HG02763 (cell line): Measurements from ENCODE around the gene DNAAF1.

ENCODE experiments used
- ATAC-seq: cut with Tn5 transposase; IDR thresholded peaks from one replicate; pipeline ENCODE4 v1.9.1; 2021; ENCODE audit warnings: mild to moderate bottlenecking, moderate library complexity; ENCODE audit not compliant: unreplicated experiment

Gene DNAAF1

GRCh38 chr16:84159007-84159406 is 13.9 kb downstream of the DNAAF1 start:
- no peak for ATAC-seq

DNA sequence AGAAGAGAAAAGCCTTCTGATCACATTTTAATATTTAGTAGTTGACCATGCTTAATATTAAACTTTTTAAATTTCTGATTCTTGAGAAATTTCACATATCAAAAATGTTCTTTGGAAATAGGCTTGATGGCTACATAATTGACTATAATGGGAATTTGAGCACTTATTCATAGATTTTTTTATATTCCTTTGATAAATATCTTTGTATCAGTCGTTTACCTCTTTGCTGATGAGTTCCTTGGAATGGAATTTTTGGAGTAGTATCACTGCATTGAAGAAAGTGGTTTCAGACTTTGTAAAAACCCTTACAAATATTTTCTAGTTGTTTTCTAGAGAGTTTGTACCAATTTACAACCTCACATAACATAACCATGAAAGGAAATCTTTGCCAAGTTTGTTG is 14.7 kb downstream of the DNAAF1 start:
- no peak for ATAC-seq

GRCh38 chr16:84161037-84161436 is 15.9 kb downstream of the DNAAF1 start:
- no peak for ATAC-seq

GRCh38 chr16:84161801-84162200 is 16.7 kb downstream of the DNAAF1 start:
- ATAC-seq = no peak

- no peak for ATAC-seq
These were observed 20.6 kb downstream of the DNAAF1 start for GRCh38 chr16:84165746-84166145.

DNA sequence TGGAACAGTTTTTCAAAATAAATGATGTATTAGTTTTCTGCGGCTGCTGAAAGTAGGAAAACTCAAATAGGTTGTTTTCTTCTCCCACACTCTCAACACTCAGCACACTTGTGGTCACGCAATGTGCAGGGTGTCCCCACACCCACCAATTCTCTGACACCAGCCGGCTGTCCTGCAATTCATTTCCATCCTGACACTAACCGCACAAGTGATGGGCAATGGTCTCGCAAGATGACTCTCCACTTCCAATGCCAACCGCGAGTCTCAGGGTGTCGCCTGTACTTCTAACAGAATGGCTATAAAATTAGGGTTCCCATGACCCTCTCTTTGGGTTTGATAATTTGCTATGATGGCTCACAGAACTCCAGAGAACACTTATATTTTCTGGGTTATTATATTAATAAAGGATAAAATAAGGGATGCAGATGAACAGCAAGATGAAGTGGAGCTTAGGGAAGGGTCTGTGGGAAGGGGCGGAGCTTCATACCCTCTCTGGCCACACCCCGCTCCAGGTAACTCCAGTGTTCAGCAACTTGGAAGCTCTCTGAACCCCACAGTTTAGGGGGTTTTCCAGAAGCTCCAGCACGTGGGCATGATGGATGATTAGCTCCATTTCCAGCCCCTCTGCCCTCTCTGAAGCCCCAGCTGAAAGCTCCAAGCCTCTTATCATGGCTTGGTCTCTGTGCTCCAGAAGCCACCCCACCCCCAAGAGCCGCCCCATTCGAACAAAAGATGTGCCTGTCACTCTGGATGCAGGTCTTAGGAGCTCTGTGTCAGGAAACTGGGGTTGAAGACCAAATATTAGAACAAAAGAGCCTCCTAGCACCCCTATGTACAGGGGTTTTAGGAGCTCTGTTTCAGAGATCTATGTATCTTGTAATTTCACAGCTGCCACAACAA is 21.9 kb downstream of the DNAAF1 start:
- no peak for ATAC-seq

DNA sequence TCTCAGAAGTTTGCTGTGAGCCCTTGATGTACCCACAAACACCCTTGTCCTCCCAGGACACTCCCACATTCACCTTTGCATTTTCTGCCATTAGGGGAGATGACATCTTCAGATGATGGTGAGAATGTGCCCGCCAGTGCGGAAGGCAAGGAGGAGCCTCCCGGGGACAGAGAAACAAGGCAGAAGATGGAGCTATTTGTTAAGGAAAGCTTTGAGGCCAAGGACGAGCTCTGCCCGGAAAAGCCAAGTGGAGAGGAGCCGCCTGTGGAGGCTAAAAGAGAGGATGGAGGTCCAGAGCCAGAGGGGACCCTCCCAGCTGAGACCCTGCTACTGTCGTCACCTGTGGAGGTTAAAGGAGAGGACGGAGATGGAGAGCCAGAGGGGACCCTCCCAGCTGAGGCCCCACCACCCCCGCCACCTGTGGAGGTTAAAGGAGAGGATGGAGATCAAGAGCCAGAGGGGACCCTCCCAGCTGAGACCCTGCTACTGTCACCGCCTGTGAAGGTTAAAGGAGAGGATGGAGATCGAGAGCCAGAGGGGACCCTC is 24.7 kb downstream of the DNAAF1 start:
- ATAC-seq = no peak

GRCh38 chr16:84174396-84174795 is 29.3 kb downstream of the DNAAF1 start:
- no peak for ATAC-seq

GRCh38 chr16:84175350-84176081 is 30.4 kb downstream of the DNAAF1 start:
- peak; percentile 48 for ATAC-seq

GRCh38 chr16:84176192-84177053 is 31.3 kb downstream of the DNAAF1 start:
- ATAC-seq = no peak

GRCh38 chr16:84177741-84178073 is 32.6 kb downstream of the DNAAF1 start:
- no peak for ATAC-seq

DNA sequence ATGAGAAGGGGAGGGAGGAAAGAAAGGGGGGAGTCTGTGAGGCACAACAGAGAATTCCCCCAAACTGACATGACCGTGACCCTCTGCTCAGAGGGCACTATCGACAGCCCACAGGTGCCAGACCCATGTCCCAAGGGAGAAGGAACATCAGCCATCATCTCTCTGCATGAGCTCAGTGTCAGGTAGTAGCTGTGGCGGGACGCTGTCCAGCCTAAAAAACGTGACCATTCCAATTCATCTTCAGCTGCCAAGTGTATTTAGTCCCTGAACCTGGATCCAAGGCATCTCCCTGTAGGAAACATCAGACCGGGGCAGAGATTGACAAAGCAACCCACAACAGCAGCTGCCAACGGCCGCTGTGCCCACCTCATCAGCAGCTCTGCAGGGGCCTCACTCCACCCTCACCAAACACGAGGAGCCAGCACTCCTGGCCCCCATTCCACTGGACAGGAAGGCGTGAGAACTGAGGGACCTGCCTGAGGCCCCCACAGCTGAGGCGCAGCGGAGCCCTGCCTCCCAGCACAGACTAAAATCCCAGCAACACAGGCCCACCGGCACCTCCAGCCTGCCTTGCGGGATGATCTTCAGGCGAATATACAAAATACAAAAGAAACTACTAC is 33.1 kb downstream of the DNAAF1 start:
- ATAC-seq = no peak

- ATAC-seq = no peak
These were observed 33.9 kb downstream of the DNAAF1 start for GRCh38 chr16:84178892-84179611.

DNA sequence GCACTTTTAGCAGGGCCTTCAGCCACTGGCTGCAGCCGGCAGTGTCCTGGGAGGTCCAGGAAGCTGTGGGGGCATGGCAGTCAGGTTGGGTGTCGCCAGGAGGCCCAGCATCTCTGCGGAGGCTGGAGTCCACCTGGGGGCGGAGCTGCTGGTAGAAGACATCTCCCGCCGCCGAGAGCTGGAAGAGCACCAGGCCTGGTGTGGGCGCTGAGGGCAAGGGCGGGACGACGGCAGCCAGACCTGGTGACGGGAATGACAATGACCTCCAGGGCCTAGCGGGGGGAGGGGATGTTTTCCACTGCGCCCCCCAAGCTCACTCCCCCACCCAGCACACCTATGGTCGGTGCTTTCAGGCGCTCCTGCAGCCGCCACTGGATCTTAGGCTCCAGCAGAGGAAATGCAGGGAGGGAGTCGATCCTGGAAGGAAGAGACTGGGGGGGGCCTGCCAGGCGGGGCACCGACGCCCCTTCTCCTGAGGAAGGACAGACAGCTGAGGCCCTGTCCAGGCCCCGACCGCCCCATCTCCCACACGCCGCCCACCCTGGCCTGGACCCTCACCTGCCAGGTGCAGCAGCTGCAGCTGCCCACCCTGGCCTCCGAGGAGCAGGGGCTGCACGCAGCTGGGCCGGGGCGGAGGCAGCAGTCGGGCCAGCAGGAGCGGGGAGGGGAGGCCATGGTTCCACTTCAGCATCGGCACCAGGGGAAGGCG is 34.7 kb downstream of the DNAAF1 start:
- ATAC-seq = no peak

DNA sequence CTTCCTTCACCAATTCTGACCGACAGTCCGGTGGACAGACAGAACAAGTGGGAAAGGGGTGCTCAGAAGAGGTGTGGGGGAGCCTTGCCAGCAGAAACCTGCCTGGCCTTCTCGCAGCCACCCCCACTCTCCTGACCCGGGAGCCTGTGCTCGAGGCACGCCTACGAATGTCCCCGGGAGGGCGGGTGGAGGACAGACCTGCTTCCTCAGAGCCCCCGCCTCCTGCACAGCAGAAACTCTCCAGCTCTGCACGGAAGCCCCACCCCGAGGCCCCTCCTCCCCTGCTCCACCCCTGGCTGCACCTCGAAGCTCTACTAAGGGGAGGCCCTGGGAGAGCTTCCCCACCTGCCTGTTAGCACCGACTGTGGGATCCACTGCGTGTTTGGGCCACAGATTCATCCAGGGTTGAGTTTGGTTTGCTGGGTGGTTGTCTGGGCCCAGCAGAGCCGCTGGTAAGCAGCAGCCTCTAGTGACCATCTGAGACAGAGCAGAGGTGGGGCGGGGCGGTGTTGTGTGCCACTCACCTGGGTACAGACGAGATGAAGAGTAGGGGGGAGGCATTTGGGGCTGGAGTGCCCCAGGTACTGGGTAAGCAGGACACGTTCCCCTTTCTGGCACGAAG is 35.5 kb downstream of the DNAAF1 start:
- ATAC-seq = no peak

GRCh38 chr16:84181144-84181915 is 36.2 kb downstream of the DNAAF1 start:
- no peak for ATAC-seq

DNA sequence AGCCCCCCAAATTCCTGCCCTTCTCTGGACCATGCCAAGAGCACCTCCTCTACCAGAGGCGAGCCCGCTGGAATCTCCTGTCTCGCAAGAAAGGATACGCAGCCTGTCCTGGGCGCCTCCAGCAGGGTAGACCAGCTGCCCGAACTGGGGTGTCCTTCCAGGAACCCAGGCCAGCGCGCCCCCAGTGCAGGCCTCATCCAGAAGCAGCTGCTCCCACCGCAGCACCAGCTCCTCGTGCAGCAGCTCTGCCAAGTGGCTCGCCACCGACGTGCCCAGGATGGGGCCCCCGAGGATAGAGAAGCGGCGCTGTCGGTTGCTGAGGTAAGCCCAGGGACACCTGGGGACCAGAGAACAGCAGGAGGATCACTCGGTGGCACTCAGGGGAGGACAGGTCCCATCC is 37.0 kb downstream of the DNAAF1 start:
- ATAC-seq = no peak
